T-helper 22 cell (primary cell): ENCODE measurements around the gene KCNJ6.

Experiments
- DNase-seq: peaks from one replicate; pipeline ENCODE4 v3.0.0-alpha.2; 2020; ENCODE audit warnings: low read depth

KCNJ6 gene

GRCh38 chr21:37905291-37905690 lies 11.0 kb downstream of the KCNJ6 start:
- DNase-seq = no peak

- DNase-seq = no peak
These were observed 11.4 kb downstream of the KCNJ6 start for GRCh38 chr21:37904856-37905255.

- no peak for DNase-seq
These were observed 12.9 kb downstream of the KCNJ6 start for GRCh38 chr21:37903396-37903795.

- DNase-seq = no peak
These were observed 17.1 kb downstream of the KCNJ6 start for GRCh38 chr21:37899146-37899545.

GRCh38 chr21:37896788-37897187 lies 19.5 kb downstream of the KCNJ6 start:
- no peak for DNase-seq

GRCh38 chr21:37891972-37892371 lies 24.3 kb downstream of the KCNJ6 start:
- DNase-seq = no peak

- no peak for DNase-seq
These were observed 27.6 kb downstream of the KCNJ6 start for GRCh38 chr21:37888659-37889058.

- no peak for DNase-seq
These were observed 29.4 kb downstream of the KCNJ6 start for GRCh38 chr21:37886726-37887299.

- DNase-seq = no peak
These were observed 30.1 kb downstream of the KCNJ6 start for GRCh38 chr21:37886120-37886519.

- no peak for DNase-seq
These were observed 37.2 kb downstream of the KCNJ6 start for GRCh38 chr21:37878946-37879660.

GRCh38 chr21:37877888-37878684 lies 38.2 kb downstream of the KCNJ6 start:
- DNase-seq = no peak

- DNase-seq = no peak
These were observed 39.1 kb downstream of the KCNJ6 start for GRCh38 chr21:37877171-37877570.

- no peak for DNase-seq
These were observed 39.7 kb downstream of the KCNJ6 start for GRCh38 chr21:37876561-37876960.

- DNase-seq = no peak
These were observed 41.1 kb downstream of the KCNJ6 start for GRCh38 chr21:37874904-37875780.

GRCh38 chr21:37874481-37874880 lies 41.8 kb downstream of the KCNJ6 start:
- no peak for DNase-seq

- DNase-seq = no peak
These were observed 42.6 kb downstream of the KCNJ6 start for GRCh38 chr21:37873655-37874054.

GRCh38 chr21:37871121-37871862 lies 45.0 kb downstream of the KCNJ6 start:
- DNase-seq = no peak

- no peak for DNase-seq
These were observed 46.0 kb downstream of the KCNJ6 start for GRCh38 chr21:37870221-37870620.

GRCh38 chr21:37869661-37870060 lies 46.6 kb downstream of the KCNJ6 start:
- no peak for DNase-seq

GRCh38 chr21:37868446-37869295 lies 47.6 kb downstream of the KCNJ6 start:
- no peak for DNase-seq

- DNase-seq = no peak
These were observed 50.2 kb downstream of the KCNJ6 start for GRCh38 chr21:37866027-37866426.
